NB4 (cell line): ENCODE measurements around the gene C9orf43.

Experiments used
- DNase-seq: peaks from one replicate; pipeline ENCODE4 v3.0.0; 2010; ENCODE audit warnings: low read depth
- H3K4me3 ChIP-seq: one replicate; pipeline ENCODE4 v1.5.1; 2011; ENCODE audit warnings: mild to moderate bottlenecking, low read depth, low read length, moderate library complexity
- MAX ChIP-seq: IDR thresholded peaks from 2 replicates; pipeline ENCODE4 v1.6.1; 2011; ENCODE audit warnings: low read depth, low read length
- MYC ChIP-seq: IDR thresholded peaks from 2 replicates; pipeline ENCODE4 v1.6.1; 2011; ENCODE audit warnings: low read depth, low read length
- POLR2A ChIP-seq: IDR thresholded peaks from 2 replicates; pipeline ENCODE4 v1.6.1; 2011; ENCODE audit warnings: mild to moderate bottlenecking; ENCODE audit not compliant: insufficient read length; ENCODE audit errors: extremely low read depth
- TF ChIP-seq, protein P1 (sequence below): IDR thresholded peaks from one replicate; pipeline ENCODE4 v1.5.1; 2012; ENCODE audit warnings: low read depth, low read length

Gene C9orf43

GRCh38 chr9:113391917-113392316, 18.6 kb upstream of the C9orf43 start:
- H3K4me3 ChIP-seq, result no peak overlapping the region
- DNase-seq, result no peak
- TF ChIP-seq, protein P1, sequence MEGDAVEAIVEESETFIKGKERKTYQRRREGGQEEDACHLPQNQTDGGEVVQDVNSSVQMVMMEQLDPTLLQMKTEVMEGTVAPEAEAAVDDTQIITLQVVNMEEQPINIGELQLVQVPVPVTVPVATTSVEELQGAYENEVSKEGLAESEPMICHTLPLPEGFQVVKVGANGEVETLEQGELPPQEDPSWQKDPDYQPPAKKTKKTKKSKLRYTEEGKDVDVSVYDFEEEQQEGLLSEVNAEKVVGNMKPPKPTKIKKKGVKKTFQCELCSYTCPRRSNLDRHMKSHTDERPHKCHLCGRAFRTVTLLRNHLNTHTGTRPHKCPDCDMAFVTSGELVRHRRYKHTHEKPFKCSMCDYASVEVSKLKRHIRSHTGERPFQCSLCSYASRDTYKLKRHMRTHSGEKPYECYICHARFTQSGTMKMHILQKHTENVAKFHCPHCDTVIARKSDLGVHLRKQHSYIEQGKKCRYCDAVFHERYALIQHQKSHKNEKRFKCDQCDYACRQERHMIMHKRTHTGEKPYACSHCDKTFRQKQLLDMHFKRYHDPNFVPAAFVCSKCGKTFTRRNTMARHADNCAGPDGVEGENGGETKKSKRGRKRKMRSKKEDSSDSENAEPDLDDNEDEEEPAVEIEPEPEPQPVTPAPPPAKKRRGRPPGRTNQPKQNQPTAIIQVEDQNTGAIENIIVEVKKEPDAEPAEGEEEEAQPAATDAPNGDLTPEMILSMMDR, result no peak
- no peak for TF ChIP-seq MYC
- TF ChIP-seq MAX, result no peak
- no peak for TF ChIP-seq POLR2A

GRCh38 chr9:113393281-113393680, 17.3 kb upstream of the C9orf43 start:
- DNase-seq, result no peak
- H3K4me3 ChIP-seq, result no peak overlapping the region
- TF ChIP-seq MYC (no peak), POLR2A (no peak)
- TF ChIP-seq, protein P1, result no peak

- H3K4me3 ChIP-seq, result no peak overlapping the region
- DNase-seq, result no peak
- TF ChIP-seq MAX (no peak), POLR2A (no peak), MYC (no peak)
- TF ChIP-seq, protein P1, result no peak
These were observed 15.3 kb upstream of the C9orf43 start for GRCh38 chr9:113395000-113395861.

DNA sequence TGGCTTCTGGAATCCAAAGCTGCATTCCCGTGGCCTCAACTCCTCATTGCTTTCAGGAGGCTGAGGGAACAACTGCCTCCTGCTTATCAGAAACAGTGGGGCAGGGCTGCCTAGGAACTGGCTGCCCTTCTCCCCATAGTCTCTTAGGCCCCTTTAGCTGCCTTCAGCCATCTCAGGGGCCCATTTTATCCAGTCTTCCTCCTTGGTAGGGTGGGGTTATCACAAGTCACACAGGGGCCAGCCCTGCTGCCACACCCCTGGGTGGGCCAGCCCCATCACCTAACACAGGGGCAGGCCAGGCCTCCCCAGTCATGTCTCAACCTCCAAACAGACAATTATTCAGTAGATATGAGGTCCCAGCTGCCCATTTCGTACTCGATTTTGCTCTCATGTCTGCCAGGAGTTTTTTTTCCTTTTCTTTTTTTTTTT, 13.3 kb upstream of the C9orf43 start:
- H3K4me3 ChIP-seq, result no peak overlapping the region
- no peak for TF ChIP-seq MAX
- TF ChIP-seq MYC, result no peak
- no peak for TF ChIP-seq POLR2A
- TF ChIP-seq, protein P1, result no peak
- no peak for DNase-seq

- DNase-seq, result no peak
- TF ChIP-seq, protein P1, result no peak
- no peak for TF ChIP-seq MAX
- TF ChIP-seq POLR2A, result no peak
- no peak for TF ChIP-seq MYC
- H3K4me3 ChIP-seq, result no peak overlapping the region
These were observed 11.8 kb upstream of the C9orf43 start for GRCh38 chr9:113398796-113399195.

DNA sequence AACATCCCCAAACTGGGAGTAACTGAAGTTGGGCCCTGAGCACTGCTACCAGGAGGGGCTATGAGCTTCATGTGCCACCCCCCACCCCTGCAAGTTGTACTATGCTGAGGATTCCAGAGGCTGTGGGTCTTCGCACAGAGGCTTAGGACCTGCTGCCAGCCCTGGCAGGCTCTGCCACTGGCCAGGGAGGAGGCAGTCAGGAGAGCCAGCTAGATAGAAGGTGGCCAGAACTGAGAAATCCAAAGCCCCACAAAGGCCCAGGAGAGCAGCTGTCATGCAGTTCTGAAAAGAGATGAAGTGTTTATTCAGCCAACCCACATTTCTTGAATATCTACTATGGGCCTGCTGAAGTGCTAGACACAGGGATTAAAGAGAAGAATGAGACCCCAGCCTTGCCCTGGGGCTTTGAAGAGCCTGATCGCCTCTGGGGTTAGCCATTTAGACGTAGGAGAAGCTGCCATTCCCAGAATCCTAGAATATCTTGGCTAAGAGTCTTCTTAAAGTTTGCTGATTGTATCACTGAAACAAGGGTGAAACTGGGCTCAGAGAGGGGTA, 10.8 kb upstream of the C9orf43 start:
- no peak for DNase-seq
- no peak overlapping the region for H3K4me3 ChIP-seq
- TF ChIP-seq POLR2A (no peak), MAX (no peak), MYC (no peak)
- TF ChIP-seq, protein P1, result no peak
